Gastrocnemius medialis (tissue), 4 donors: ENCODE data around the gene DSTYK. TPM values are rescaled to one million over a fixed set of nuclear protein-coding genes. Genes with fewer than 3 reads are reported as not detected.

Experiments
- ATAC-seq, 2 donors: fragments of 150-250 bp; one replicate each; pipeline ENCODE4 v1.9.1; 2016
- DNase-seq, 2 donors: peaks; one replicate each; pipeline ENCODE4 v3.0.0-alpha.2; 2019
- H3K27ac ChIP-seq, 4 donors: fragments of 200-600 bp; sonication (generic); 1 replicate in 1 of 4; 2 replicates in 3 of 4; pipeline ENCODE4 v1.5.1; 2016 to 2018; ENCODE audit warnings: mild to moderate bottlenecking in 2 of 4, moderate library complexity in 1 of 4
- H3K27me3 ChIP-seq, 3 donors: fragments of 200-600 bp; sonication (generic) in 2 of 3; 1 replicate in 1 of 3; 2 replicates in 2 of 3; pipeline versions ENCODE4 v1.5.1 to v1.6.0; 2016 to 2019; ENCODE audit warnings: mild to moderate bottlenecking in 1 of 3, moderate library complexity in 1 of 3
- H3K36me3 ChIP-seq, 2 donors: fragments of 200-600 bp; sonication (generic) in 1 of 2; one replicate each; pipeline ENCODE4 v1.5.1; 2017 to 2018
- H3K4me1 ChIP-seq, 2 donors: fragments of 200-600 bp; sonication (generic) in 1 of 2; one replicate each; pipeline ENCODE4 v1.5.1; 2016 to 2017; ENCODE audit warnings: mild to moderate bottlenecking in 2 of 2
- H3K4me3 ChIP-seq, 4 donors: fragments of 200-600 bp; sonication (generic) in 3 of 4; 1 replicate in 1 of 4; 2 replicates in 3 of 4; pipeline ENCODE4 v1.5.1; 2016 to 2019; ENCODE audit warnings: mild to moderate bottlenecking in 2 of 4
- H3K9me3 ChIP-seq, 3 donors: fragments of 200-600 bp; sonication (generic) in 2 of 3; 1 replicate in 1 of 3; 2 replicates in 2 of 3; pipeline ENCODE4 v1.5.1; 2016 to 2019
- CTCF ChIP-seq, 5 experiments: fragments of 450-650 bp in 3 of 5; fragments of 200-600 bp in 2 of 5; sonication (generic) in 2 of 5; IDR thresholded peaks in 4 of 5; conservative IDR thresholded peaks in 1 of 5; 1 replicate in 4 of 5; 2 replicates in 1 of 5; pipeline ENCODE4 v1.5.1; 2016 to 2019; ENCODE audit warnings: antibody characterized with exemption in 5 of 5, mild to moderate bottlenecking in 3 of 5, moderate library complexity in 3 of 5
- POLR2A ChIP-seq, 2 donors: fragments of 450-650 bp; IDR thresholded peaks; one replicate each; pipeline ENCODE4 v1.6.1; 2017; ENCODE audit warnings: antibody characterized with exemption in 2 of 2, mild to moderate bottlenecking in 2 of 2, moderate library complexity in 2 of 2
- in situ Hi-C, 4 donors: fragments of 200-750 bp; cut with MboI; loops; one replicate each; pipeline versions ENCODE4 v1.15.0 to v1.8.0; 2017; ENCODE audit warnings: low sequenced_read_pairs in 4 of 4
- intact Hi-C: fragments of 100-400 bp; cut with DNase I; formaldehyde crosslinking; loops from one replicate; pipeline ENCODE4 v1.15.1; 2023; ENCODE audit warnings: low total_unique reads
- total RNA-seq, 4 donors: library from RNA; depleted of rRNA; stranded (reverse); fragments of >200 nt; gene quantifications; one replicate each; pipeline versions ENCODE4 v1.1.0 to v1.2.3, GENCODE V29; 2016

The DSTYK gene
- total RNA-seq, 4 donors from 2014 or later, result 12.2 to 15.8 (median 13.9) TPM

DNA sequence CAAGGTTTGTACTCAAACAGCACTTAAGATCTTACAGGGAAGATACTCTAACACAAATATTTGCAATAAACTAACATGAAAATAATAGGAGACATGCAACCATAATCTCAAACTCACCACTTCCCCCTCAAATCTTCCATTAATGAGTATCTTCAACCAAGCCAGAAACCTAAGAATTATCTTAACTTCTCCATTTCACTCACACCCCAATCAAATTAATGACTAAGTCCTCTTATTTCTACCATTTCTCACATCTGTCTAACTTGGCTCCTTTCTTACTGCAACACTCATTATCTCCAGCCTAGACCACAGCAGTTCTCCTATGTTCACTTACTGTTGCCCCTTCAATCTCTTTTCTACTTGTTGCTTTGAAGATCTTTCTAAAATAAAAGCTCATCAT, 100.1 kb downstream of the DSTYK start:
- TF ChIP-seq CTCF (IDR thresholded peaks at IDR 0.05 in 4 of 5, conservative IDR thresholded peaks at IDR 0.05 in 1 of 5), result no peak
- H3K36me3 ChIP-seq, result peaks cover 3 to 42% of the 10 kb centered on the region in 2 donors
- H3K9me3 ChIP-seq, result no peaks in the 10 kb centered on the region
- in situ Hi-C loops, result no loop called here
- no peak overlapping the region for H3K27ac ChIP-seq
- ATAC-seq (no peak), DNase-seq (no peak)
- no peak overlapping the region for H3K4me3 ChIP-seq
- no peaks in the 10 kb centered on the region for H3K27me3 ChIP-seq
- intact Hi-C loops, result no loop called here
- H3K4me1 ChIP-seq, result peaks cover 0 to 3% of the 10 kb centered on the region in 2 donors

GRCh38 chr1:205109711-205110110, 101.8 kb downstream of the DSTYK start:
- H3K4me3 ChIP-seq, result no peak overlapping the region
- TF ChIP-seq POLR2A (IDR thresholded peaks at IDR 0.05), result no peak
- TF ChIP-seq CTCF (IDR thresholded peaks at IDR 0.05 in 4 of 5, conservative IDR thresholded peaks at IDR 0.05 in 1 of 5), result no peak
- intact Hi-C loops, result no loop called here
- no peak overlapping the region for H3K27ac ChIP-seq
- H3K36me3 ChIP-seq, result peaks cover 3 to 47% of the 10 kb centered on the region in 2 donors
- in situ Hi-C loops, result no loop called here
- H3K9me3 ChIP-seq, result no peaks in the 10 kb centered on the region
- DNase-seq (no peak), ATAC-seq (no peak)
- no peaks in the 10 kb centered on the region for H3K27me3 ChIP-seq
- H3K4me1 ChIP-seq, result peaks cover 0 to 3% of the 10 kb centered on the region in 2 donors

GRCh38 chr1:205109269-205109668, 102.2 kb downstream of the DSTYK start:
- Histone ChIP-seq H3K4me1 (peaks cover 0 to 3% of the 10 kb centered on the region in 2 donors), H3K27me3 (no peaks in the 10 kb centered on the region), H3K36me3 (peaks cover 2 to 47% of the 10 kb centered on the region in 2 donors), H3K27ac (peak overlapping the region in 1 of 4 donors; percentile 23), H3K4me3 (no peak overlapping the region), H3K9me3 (no peaks in the 10 kb centered on the region)
- no peak for ATAC-seq
- intact Hi-C loops, result no loop called here
- in situ Hi-C loops, result no loop called here
- TF ChIP-seq CTCF (IDR thresholded peaks at IDR 0.05 in 4 of 5, conservative IDR thresholded peaks at IDR 0.05 in 1 of 5) (no peak), POLR2A (IDR thresholded peaks at IDR 0.05) (no peak)
- no peak for DNase-seq

- Histone ChIP-seq H3K36me3 (peaks cover 2 to 47% of the 10 kb centered on the region in 2 donors), H3K27me3 (no peaks in the 10 kb centered on the region)
- intact Hi-C loops, result no loop called here
Observed at GRCh38 chr1:205108464-205108863, 103.0 kb downstream of the DSTYK start.

More at GRCh38 chr1:205108464-205108863, 103.0 kb downstream of the DSTYK start:
- ATAC-seq (no peak), DNase-seq (no peak)
- Histone ChIP-seq H3K4me1 (peaks cover 0 to 3% of the 10 kb centered on the region in 2 donors), H3K9me3 (no peaks in the 10 kb centered on the region), H3K4me3 (no peak overlapping the region), H3K27ac (peak overlapping the region in 2 of 4 donors; percentile 19 to 23)
- TF ChIP-seq POLR2A (IDR thresholded peaks at IDR 0.05) (no peak), CTCF (IDR thresholded peaks at IDR 0.05 in 4 of 5, conservative IDR thresholded peaks at IDR 0.05 in 1 of 5) (no peak)
- in situ Hi-C loops, result no loop called here
